DMS53 treated with DMSO at 0.1 percent for 48 hours (cell line): Measurements from ENCODE around the gene LHFPL6.

ENCODE experiments used
- DNase-seq: peaks from one replicate; lab custom pipeline; 2025; ENCODE audit not compliant: unreplicated experiment; lab: John Stamatoyannopoulos, UW

LHFPL6 gene

GRCh38 chr13:39602614-39603366, at the start of gene LHFPL6:
LHFPL6 (minus strand) TSS chr13:39603193.
- DNase-seq, result peak; percentile 37

- DNase-seq, result no peak
Observed at GRCh38 chr13:39646122-39646521, 43.1 kb upstream of the LHFPL6 start.

- no peak for DNase-seq
Observed at GRCh38 chr13:39641645-39642044, 38.7 kb upstream of the LHFPL6 start.

DNA sequence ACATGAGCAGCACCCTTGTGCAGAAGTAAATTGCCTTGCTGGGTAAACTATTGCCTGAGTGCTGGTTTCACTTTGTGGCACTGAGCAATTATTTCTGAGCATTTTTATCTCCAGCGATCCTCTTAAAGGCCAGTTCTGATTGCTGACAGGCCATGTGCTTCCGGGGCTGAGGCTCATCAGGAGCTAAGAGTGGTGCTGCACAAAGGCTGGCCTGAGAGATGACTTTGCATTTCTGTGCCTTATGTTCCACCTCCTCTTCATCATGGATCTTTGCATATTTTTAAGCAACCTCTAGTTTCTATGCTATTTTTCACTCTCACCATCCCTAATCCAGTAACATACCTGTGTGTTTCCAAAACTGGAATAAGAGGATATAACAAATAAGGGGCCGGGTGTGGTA, 34.9 kb upstream of the LHFPL6 start:
- DNase-seq, result no peak

GRCh38 chr13:39635564-39635963, 32.6 kb upstream of the LHFPL6 start:
- no peak for DNase-seq

- DNase-seq, result no peak
Observed at GRCh38 chr13:39632994-39633393, 30.0 kb upstream of the LHFPL6 start.

GRCh38 chr13:39631307-39631706, 28.3 kb upstream of the LHFPL6 start:
- DNase-seq, result no peak

- DNase-seq, result no peak
Observed at GRCh38 chr13:39623466-39623865, 20.5 kb upstream of the LHFPL6 start.

GRCh38 chr13:39618561-39618960, 15.6 kb upstream of the LHFPL6 start:
- DNase-seq, result no peak

- peak; percentile 75 for DNase-seq
Observed at GRCh38 chr13:39616087-39616694, 13.2 kb upstream of the LHFPL6 start.

- peak; percentile 71 for DNase-seq
Observed at GRCh38 chr13:39612023-39612637, 9.1 kb upstream of the LHFPL6 start.

GRCh38 chr13:39607876-39608275, 4.9 kb upstream of the LHFPL6 start:
- DNase-seq, result no peak

DNA sequence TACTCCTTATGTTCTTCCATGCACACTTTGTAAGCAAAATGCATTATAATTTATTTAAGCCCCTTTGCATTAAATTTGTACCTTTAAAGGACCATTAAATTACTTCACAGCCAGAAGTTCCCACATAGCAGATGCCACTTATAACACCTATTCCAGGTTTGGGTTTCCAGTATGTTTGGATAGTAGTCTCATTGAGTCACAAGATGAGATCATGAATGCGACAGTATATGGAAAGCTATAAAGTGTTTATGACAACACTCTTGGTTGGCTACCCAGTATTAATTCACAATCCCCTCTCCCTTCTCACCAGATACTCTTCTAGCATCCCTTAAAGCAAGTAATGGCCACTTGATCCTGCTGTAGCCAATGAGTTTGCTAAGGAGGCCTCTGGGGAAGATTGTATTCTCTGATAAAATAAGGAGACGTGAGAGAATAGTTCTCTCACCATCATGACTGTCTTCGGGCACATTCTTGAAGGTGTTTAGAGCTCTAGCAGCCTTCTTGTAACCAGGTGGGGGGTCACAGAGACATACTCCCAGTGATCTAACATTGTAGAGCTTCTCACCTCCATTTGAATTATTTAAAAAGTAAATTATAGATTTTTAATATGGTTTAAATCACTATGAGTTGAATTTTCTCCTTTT, 2.8 kb upstream of the LHFPL6 start:
- no peak for DNase-seq

DNA sequence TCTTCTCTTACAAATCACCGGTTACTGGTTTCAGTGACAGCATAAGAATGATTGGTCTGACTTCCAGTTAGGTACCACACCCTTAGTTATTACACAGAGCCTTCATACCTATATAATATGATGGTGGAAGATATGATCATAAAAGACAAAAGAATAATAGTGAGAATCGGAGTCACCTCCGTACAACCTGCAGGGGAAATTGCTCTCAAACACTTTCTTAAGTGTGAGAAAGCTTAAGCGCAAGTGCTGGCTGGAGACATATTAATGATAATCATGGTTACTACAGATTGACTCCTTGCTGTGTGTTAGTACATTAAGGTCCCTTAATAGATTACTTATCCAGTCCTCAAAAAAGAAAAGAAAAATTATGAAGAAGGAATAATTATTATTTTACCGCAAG, 1.8 kb upstream of the LHFPL6 start:
- no peak for DNase-seq

- peak; percentile 32 for DNase-seq
Observed at GRCh38 chr13:39603424-39603947, 493 bp upstream of the LHFPL6 start.

GRCh38 chr13:39602277-39602613, 748 bp downstream of the LHFPL6 start:
- no peak for DNase-seq

- no peak for DNase-seq
Observed at GRCh38 chr13:39601636-39602035, 1.4 kb downstream of the LHFPL6 start.

GRCh38 chr13:39600766-39601165, 2.2 kb downstream of the LHFPL6 start:
- no peak for DNase-seq

- DNase-seq, result no peak
Observed at GRCh38 chr13:39599842-39600241, 3.2 kb downstream of the LHFPL6 start.

- DNase-seq, result no peak
Observed at GRCh38 chr13:39599012-39599411, 4.0 kb downstream of the LHFPL6 start.

GRCh38 chr13:39597838-39598237, 5.2 kb downstream of the LHFPL6 start:
- DNase-seq, result no peak

DNA sequence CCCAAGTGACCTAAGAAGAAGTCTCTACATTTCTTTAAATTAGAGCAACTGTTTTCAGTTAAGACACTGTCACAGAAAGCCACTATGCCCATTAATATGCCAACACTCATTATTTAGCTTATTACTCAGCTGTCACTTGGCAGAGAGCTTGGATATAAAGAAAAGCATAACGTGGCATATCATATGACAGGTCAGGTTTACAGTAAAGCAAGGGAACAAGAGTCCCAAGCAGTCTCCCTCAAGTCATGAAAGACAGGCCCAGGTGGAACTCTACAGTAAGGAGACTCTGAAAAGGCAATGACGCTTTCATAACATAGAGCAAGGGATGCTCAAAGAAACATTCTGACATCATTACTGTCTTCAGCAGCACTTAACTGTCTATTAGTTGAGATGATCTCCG, 6.3 kb downstream of the LHFPL6 start:
- no peak for DNase-seq
